Right lobe of liver (tissue), 6 donors: ENCODE data around the gene VDAC1. TPM values are rescaled to one million over a fixed set of nuclear protein-coding genes. Genes with fewer than 3 reads are reported as not detected.

Experiments used
- ATAC-seq, 4 donors: fragments of 200-7000 bp; cut with Tn5 transposase; one replicate each; pipeline ENCODE4 v1.9.1; 2020; ENCODE audit warnings: mild to moderate bottlenecking in 4 of 4, moderate library complexity in 4 of 4
- DNase-seq, 3 donors: peaks; one replicate each; pipeline ENCODE4 v3.0.0-alpha.2; 2020
- H3K27ac ChIP-seq, 3 donors: fragments of 200-600 bp; one replicate each; pipeline ENCODE4 v1.8.0; 2022
- H3K27me3 ChIP-seq, 2 donors: fragments of 200-600 bp; one replicate each; pipeline ENCODE4 v1.8.0; 2022
- H3K36me3 ChIP-seq, 4 donors: fragments of 200-600 bp; sonication (generic) in 1 of 4; one replicate each; pipeline versions ENCODE4 v1.5.1 to v1.8.0; 2017 to 2022; ENCODE audit warnings: control low read depth in 1 of 4
- H3K4me1 ChIP-seq, 4 donors: fragments of 200-600 bp; sonication (generic) in 1 of 4; one replicate each; pipeline versions ENCODE4 v1.5.1 to v1.8.0; 2017 to 2022; ENCODE audit warnings: control low read depth in 1 of 4
- H3K4me3 ChIP-seq, 3 donors: fragments of 200-600 bp; one replicate each; pipeline ENCODE4 v1.8.0; 2022
- H3K9me3 ChIP-seq, 4 donors: fragments of 200-600 bp; sonication (generic) in 1 of 4; one replicate each; pipeline versions ENCODE4 v1.5.1 to v1.8.0; 2017 to 2022; ENCODE audit warnings: control low read depth in 1 of 4
- POLR2A ChIP-seq: fragments of 450-650 bp; IDR thresholded peaks from one replicate; pipeline ENCODE4 v1.6.1; 2017; ENCODE audit warnings: antibody characterized with exemption, mild to moderate bottlenecking
- WGBS: methylation state at CpG from one replicate; pipeline ENCODE4 v1.1.6; 2018; ENCODE audit warnings: low coverage, low lambda C conversion rate; ENCODE audit not compliant: insufficient coverage; ENCODE audit errors: missing lambda C conversion rate; 5-methylcytosine and 5-hydroxymethylcytosine counted together
- intact Hi-C, 2 donors: fragments of 100-400 bp; cut with DNase I; formaldehyde crosslinking; loops; one replicate each; pipeline versions ENCODE4 v1.11.2 to v1.14.1; 2022
- total RNA-seq, 6 experiments: library from RNA; depleted of rRNA in 2 of 6; stranded (reverse); fragments of >200 nt in 2 of 6; fragmentation: NEBNext Ultra II Directional in 3 of 6; extraction: Animal tissue kit (Norgen Biotek cat#: 25700) in 3 of 6; gene quantifications; one replicate each; pipeline versions ENCODE4 v1.1.0 to v1.2.4, GENCODE V29; 2016 to 2023
- TF ChIP-seq, protein P1 (sequence below), 4 donors: fragments of 200-600 bp in 3 of 4; fragments of 450-650 bp in 1 of 4; IDR thresholded peaks; one replicate each; pipeline versions ENCODE4 v1.5.1 to v1.8.0; 2016 to 2022; ENCODE audit warnings: antibody characterized with exemption in 4 of 4, mild to moderate bottlenecking in 2 of 4
- donor health status: DM: no; HTN: yes; CAD: no.
- donor health status: DM: no; HTN: no; CAD: no.
- donor health status: DM: no; HTN: no; CAD: no.
- donor health status: DM: no; HTN: yes; CAD: no.
- donor health status: DM: no; HTN: yes; CAD: no.

Gene VDAC1
- total RNA-seq, 6 experiments from 2014 or later: 101 to 209 (median 128) TPM

DNA sequence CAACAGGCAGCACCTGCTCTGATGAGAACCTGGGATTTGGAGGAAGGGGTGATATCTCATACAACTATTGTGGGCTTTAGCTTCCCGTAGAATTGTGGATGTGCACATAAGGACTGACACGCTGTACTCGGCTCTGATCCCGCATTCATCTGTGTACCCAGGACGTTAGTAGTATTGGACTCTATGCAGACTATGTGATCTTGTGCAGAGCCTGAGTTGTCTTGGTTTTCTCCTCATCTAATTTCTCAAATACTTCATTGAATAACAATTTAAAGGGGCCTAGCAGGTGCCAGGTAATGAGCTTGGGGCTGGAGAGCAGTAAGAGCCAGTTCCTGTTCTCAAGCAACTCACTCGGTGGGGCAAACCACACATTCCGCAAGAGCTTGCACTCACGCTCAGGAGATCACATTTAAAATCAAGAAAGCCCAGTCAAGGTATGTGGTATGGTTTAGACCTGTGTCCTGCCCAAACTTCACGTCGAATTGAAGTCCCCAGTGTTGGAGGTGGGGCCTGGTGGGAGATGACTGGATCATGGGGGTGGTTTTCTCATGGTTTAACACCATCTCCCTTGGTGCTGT is 51.1 kb downstream of the VDAC1 start:
- Histone ChIP-seq H3K4me3 (peak overlapping the region in 2 of 3 donors; percentile 6 to 11), H3K9me3 (no peaks in the 10 kb centered on the region), H3K4me1 (peaks cover 0 to 12% (median 3%) of the 10 kb centered on the region in 4 donors), H3K36me3 (peaks cover 0 to 8% (median 0%) of the 10 kb centered on the region in 4 donors), H3K27me3 (no peaks in the 10 kb centered on the region), H3K27ac (peak overlapping the region in 2 of 3 donors; percentile 26 to 31)
- 58% methylated on average over 9 of the region's 10 CpGs for WGBS
- intact Hi-C loops: no loop called here
- ATAC-seq: peak; percentile 48 to 71 (median 66)
- no peak for DNase-seq
- TF ChIP-seq POLR2A: no peak
- TF ChIP-seq, protein P1, sequence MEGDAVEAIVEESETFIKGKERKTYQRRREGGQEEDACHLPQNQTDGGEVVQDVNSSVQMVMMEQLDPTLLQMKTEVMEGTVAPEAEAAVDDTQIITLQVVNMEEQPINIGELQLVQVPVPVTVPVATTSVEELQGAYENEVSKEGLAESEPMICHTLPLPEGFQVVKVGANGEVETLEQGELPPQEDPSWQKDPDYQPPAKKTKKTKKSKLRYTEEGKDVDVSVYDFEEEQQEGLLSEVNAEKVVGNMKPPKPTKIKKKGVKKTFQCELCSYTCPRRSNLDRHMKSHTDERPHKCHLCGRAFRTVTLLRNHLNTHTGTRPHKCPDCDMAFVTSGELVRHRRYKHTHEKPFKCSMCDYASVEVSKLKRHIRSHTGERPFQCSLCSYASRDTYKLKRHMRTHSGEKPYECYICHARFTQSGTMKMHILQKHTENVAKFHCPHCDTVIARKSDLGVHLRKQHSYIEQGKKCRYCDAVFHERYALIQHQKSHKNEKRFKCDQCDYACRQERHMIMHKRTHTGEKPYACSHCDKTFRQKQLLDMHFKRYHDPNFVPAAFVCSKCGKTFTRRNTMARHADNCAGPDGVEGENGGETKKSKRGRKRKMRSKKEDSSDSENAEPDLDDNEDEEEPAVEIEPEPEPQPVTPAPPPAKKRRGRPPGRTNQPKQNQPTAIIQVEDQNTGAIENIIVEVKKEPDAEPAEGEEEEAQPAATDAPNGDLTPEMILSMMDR (IDR thresholded peaks at IDR 0.05): no peak

DNA sequence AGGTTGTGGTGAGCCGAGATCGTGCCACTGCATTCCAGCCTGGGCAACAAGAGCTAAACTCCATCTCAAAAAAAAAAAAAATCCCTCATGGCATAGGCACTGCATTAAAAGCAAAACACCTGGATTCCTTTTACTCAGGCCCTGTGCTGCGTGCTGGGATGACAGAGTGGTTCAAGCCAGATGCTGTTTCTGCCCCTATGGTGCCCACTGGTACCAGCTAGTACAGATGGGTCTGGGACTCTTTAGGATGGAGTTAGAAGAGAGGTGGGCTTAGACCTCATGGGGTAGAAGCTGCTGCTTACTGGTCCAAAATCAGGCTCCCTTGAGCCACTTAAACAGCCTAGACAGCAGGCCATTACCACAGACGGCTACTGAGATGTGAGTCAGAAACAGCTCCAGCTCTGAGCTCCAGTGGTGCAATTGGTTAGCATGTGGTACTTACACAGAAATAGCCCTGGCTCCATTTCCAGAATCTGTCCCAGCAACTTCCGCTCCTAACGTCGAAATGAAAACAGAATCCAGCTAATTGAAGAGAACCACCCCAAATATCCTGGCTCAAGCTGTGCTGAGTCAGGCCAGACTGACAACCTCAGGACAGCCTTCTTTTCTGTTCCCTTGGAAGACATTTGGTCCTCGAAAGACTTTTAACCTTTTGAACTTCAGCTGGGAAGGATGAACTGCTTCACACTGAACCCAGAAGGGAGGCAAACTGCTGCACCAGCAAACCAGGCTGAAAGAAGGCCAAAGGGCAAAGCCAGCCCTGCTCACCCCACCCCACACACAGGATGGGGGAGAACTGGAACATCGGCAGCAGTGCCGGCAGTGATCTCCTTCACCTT is 51.8 kb downstream of the VDAC1 start:
- Histone ChIP-seq H3K4me3 (peak overlapping the region in 2 of 3 donors; percentile 6 to 11), H3K36me3 (peaks cover 0 to 5% (median 0%) of the 10 kb centered on the region in 4 donors)
- WGBS: 42% methylated on average over 4 of the region's 10 CpGs

DNA sequence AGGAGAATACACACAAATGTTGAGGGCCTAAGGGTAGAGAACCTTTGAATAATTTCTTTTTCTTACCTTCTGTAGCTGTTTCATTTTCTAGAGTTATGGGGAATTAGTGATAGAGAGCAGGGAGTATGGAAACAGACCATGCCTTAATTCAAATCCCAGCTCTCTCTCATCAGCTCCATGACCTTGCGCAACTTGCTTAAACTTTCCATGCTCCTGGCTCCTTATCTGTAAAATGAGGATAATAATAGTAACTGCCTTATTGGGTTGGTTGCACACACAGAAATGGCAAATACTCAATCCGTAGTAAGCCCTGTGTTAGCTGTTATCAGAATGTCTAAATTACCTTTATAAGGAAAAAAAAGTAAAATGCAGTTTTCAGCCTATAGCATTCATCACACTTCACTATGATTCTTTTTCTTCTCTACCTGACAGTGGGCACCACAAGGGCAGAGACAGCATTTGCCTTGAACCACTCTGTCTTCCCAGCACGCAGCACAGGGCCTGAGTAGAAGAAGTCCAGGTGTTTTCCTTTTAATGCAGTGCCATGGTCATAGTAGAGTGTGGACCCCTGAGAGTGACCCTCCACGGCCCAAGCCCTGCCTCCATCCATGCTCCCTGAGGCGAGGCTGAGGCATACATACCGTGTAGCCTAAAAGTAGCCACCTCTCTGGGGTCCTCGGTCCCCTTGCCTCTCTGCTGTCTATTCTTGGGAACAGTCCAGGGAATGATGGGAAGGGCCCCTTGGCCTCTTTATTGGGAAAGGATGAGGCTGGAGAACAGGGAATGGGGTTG is 53.8 kb downstream of the VDAC1 start:
- Histone ChIP-seq H3K4me3 (no peak overlapping the region), H3K36me3 (no peaks in the 10 kb centered on the region), H3K4me1 (peaks cover 0 to 21% (median 6%) of the 10 kb centered on the region in 4 donors), H3K27ac (no peak overlapping the region), H3K9me3 (no peaks in the 10 kb centered on the region), H3K27me3 (no peaks in the 10 kb centered on the region)
- ATAC-seq: no peak
- 78% methylated on average over 2 of the region's 7 CpGs for WGBS
- intact Hi-C loops: no loop called here
- DNase-seq: no peak
- no peak for TF ChIP-seq POLR2A
- TF ChIP-seq, protein P1 (IDR thresholded peaks at IDR 0.05): no peak

More for the DNA sequence above, 51.8 kb downstream of the VDAC1 start:
- peak; percentile 40 for TF ChIP-seq POLR2A
- TF ChIP-seq, protein P1 (IDR thresholded peaks at IDR 0.05): no peak
- intact Hi-C loops: no loop called here
- Histone ChIP-seq H3K9me3 (no peaks in the 10 kb centered on the region), H3K27ac (peak overlapping the region in 2 of 3 donors; percentile 26 to 31), H3K27me3 (no peaks in the 10 kb centered on the region), H3K4me1 (peaks cover 0 to 12% (median 3%) of the 10 kb centered on the region in 4 donors)
- DNase-seq (peak; percentile 43 to 73 (median 64)), ATAC-seq (peak; percentile 87 to 96 (median 90))

DNA sequence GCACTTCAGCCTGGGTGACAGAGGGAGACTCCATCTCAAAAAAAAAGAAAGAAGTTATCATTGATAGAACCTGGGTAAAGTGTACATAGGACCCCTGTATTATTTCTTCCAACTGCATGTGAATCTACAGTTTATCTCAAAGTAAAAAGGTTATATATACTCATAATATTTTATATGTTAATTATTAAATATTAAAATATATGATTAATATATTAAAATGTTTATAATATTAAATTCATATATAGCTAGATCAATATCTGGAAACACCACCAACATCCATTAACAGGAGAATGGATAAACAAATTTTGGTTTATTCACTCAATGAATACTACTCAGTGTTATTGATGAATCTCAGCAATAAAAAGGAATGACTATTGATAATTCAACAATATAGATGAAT is 56.1 kb downstream of the VDAC1 start:
- Histone ChIP-seq H3K27ac (no peak overlapping the region), H3K27me3 (no peaks in the 10 kb centered on the region), H3K4me3 (no peak overlapping the region), H3K4me1 (peaks cover 0 to 21% (median 6%) of the 10 kb centered on the region in 4 donors), H3K36me3 (no peaks in the 10 kb centered on the region), H3K9me3 (no peaks in the 10 kb centered on the region)
- no peak for DNase-seq
- ATAC-seq: no peak
- TF ChIP-seq, protein P1 (IDR thresholded peaks at IDR 0.05): no peak
- TF ChIP-seq POLR2A: no peak
- intact Hi-C loops: no loop called here
